Ishikawa (cell line): ENCODE measurements around the gene PTGS1.

Experiments used
- CEBPB ChIP-seq: IDR thresholded peaks from 2 replicates; pipeline ENCODE4 v1.6.1; 2012
- EP300 ChIP-seq: IDR thresholded peaks from 2 replicates; pipeline ENCODE4 v1.6.1; 2012; ENCODE audit warnings: borderline replicate concordance
- MAX ChIP-seq: IDR thresholded peaks from 2 replicates; pipeline ENCODE4 v1.6.1; 2012
- NFIC ChIP-seq: IDR thresholded peaks from 2 replicates; pipeline ENCODE4 v1.6.1; 2012
- RAD21 ChIP-seq: IDR thresholded peaks from 2 replicates; pipeline ENCODE4 v1.6.1; 2012; ENCODE audit warnings: low read depth
- TAF1 ChIP-seq: IDR thresholded peaks from 2 replicates; pipeline ENCODE4 v1.6.1; 2012; ENCODE audit warnings: low read depth, mild to moderate bottlenecking
- TCF12 ChIP-seq: IDR thresholded peaks from 2 replicates; pipeline ENCODE4 v1.6.1; 2012; ENCODE audit warnings: low read depth
- YY1 ChIP-seq: IDR thresholded peaks from 2 replicates; pipeline ENCODE4 v1.6.1; 2012; ENCODE audit warnings: low read depth
- TF ChIP-seq, protein P1 (sequence below): IDR thresholded peaks from 2 replicates; pipeline ENCODE4 v1.6.1; 2012; ENCODE audit warnings: low read depth, mild to moderate bottlenecking

GRCh38 chr9:122336189-122336588, 34.6 kb upstream of the PTGS1 start:
- no peak for TF ChIP-seq YY1
- TF ChIP-seq EP300: no peak
- no peak for TF ChIP-seq TCF12
- TF ChIP-seq TAF1: no peak
- no peak for TF ChIP-seq RAD21
- TF ChIP-seq CEBPB: no peak
- no peak for TF ChIP-seq MAX
- no peak for TF ChIP-seq NFIC
- TF ChIP-seq, protein P1, sequence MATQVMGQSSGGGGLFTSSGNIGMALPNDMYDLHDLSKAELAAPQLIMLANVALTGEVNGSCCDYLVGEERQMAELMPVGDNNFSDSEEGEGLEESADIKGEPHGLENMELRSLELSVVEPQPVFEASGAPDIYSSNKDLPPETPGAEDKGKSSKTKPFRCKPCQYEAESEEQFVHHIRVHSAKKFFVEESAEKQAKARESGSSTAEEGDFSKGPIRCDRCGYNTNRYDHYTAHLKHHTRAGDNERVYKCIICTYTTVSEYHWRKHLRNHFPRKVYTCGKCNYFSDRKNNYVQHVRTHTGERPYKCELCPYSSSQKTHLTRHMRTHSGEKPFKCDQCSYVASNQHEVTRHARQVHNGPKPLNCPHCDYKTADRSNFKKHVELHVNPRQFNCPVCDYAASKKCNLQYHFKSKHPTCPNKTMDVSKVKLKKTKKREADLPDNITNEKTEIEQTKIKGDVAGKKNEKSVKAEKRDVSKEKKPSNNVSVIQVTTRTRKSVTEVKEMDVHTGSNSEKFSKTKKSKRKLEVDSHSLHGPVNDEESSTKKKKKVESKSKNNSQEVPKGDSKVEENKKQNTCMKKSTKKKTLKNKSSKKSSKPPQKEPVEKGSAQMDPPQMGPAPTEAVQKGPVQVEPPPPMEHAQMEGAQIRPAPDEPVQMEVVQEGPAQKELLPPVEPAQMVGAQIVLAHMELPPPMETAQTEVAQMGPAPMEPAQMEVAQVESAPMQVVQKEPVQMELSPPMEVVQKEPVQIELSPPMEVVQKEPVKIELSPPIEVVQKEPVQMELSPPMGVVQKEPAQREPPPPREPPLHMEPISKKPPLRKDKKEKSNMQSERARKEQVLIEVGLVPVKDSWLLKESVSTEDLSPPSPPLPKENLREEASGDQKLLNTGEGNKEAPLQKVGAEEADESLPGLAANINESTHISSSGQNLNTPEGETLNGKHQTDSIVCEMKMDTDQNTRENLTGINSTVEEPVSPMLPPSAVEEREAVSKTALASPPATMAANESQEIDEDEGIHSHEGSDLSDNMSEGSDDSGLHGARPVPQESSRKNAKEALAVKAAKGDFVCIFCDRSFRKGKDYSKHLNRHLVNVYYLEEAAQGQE: no peak
